ENCODE measurements around the gene SLX4IP. TPM values are rescaled to one million over a fixed set of nuclear protein-coding genes. Genes with fewer than 3 reads are reported as not detected.
"Not testable (repeated sequence)": the region's sequence is repeated elsewhere in the genome, so short reads cannot be mapped to it uniquely, and the experiment has no call there.

SLX4IP gene
- polyA plus RNA-seq, 3 donors, result 5.9 to 11.2 (median 10.7) TPM

DNA sequence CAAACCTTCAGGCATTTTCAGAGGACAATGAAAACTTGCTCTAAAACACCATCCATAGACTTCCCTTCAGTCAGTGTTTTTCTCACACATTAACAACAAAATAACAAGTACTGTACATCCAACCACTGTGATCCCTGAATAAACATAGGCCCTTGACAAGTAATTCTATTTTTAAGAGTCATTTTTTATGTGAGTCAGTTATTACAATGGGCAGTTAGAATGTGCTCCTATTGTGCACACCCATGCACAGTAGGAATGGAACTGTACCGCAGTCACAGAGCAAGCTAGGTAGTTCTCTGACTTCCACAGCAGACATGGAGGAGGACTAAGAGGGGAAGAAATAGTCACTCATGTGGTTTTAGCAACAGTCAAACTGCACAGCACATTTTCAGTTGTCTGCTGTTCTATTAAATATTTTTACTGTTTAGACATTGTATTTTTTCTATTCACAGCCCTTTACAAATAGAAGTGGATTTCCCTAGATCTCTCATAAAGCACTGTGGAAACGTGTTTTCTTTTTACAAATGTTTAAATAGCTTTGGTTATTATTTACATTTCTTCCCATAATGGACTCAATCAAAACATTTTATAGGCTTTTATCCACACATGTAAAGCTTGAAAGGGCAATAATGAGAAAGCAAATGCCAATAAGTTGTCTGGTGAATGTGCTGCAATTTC, 138.3 kb downstream of the SLX4IP start:
- no peak for DNase-seq

DNA sequence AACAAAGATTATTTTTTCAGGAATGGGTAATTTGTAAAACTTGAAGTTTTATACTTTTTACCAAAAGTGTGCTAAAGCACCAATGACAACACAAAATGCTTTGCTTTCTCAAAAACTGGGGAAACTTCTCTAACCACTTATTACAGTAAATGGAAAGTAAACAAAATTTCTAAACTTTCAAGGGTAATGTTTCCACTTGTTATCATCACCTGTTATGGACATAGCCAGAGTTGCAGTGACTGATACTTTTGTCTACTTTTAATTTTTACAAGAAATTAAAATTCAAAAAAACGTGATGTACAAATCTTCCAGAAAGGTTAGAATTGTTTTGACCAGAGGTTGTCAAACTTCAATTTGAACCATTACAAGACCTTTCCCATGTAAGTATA, 138.8 kb downstream of the SLX4IP start:
- no peak for DNase-seq

DNA sequence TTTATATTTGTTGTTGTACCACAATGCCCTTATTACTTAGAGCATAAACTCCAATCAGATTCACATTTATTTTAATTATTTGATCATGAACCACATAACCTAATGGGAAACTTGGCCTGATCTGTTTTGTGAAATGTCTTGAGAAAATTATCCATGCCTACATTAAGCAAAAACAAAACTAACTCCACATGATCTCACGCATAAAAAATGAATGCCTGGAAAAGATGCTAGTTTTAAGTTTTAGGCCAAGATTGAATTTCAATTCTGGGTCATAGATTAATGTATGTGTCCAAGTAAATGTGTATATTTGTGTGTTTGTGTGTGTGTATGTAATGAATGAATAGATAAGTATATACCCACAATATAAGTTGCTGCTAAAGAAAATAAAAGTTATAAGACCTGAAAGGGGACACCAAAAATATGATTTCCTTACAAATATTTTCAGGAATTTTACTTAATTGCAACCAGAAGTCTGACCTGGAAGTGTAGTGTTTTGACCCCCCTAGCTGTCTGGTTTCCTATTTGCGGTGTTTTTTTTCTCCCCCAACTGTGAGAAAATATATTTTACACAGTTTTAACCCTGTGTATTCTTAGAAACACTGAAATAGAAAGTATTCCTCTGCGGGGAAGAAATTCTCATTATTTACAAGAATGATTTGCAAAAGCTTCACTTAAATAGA, 141.4 kb downstream of the SLX4IP start:
- no peak for DNase-seq

DNA sequence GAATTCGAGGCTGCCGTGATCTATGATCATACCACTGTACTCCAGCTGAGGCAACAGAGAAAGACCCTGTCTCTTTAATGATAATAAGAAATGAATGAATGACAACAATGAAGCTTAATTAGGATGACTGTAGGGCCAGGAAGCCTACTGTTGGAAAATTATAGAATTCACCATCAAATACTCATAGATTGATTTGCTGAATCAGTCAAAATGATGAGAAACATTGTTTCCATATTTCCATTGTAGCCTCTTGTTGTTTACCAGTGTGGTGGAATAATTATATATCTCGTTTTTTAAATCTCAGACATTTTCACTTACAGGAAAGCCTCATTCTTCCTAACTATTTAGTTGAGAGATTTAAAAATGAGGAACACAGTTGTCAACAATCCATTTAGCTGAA, 142.5 kb downstream of the SLX4IP start:
- DNase-seq, result no peak

DNA sequence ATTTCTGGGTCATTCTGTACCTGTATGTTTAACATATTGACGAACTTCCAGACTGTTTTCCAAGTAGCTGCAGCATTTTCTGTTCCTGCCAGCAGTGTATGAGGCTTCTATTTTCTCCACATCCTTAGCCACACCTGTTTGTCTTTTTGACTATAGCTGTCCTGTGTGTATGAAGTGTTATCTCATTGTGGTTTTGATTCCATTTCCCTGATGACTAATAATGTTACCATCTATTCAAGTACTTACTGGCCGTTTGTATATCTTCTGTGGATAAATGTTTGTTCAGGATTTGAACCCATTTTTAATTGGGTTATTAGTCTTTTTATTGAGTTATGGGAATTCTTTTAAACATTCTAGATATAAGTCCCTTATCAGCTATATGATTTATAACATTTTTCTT, 143.5 kb downstream of the SLX4IP start:
- no peak for DNase-seq

DNA sequence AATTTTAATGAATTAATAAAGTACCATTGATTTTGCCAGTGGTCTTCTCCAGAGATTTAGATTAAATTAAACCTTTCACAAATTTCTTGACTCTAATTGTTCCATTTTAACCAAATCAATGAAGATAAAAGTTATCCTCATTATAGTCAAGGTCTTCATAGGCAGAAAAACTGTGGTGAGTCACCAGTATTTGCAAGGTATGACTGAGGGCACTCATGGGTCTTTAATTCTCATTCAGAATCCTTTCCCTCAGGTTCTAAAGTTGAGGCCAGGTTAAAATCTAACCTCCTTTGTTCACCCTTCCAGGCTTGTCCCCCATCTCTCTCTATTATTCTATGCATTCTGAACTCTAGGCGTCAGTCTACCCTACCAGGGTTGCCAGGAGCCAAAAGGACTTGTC, 144.8 kb downstream of the SLX4IP start:
- no peak for DNase-seq

DNA sequence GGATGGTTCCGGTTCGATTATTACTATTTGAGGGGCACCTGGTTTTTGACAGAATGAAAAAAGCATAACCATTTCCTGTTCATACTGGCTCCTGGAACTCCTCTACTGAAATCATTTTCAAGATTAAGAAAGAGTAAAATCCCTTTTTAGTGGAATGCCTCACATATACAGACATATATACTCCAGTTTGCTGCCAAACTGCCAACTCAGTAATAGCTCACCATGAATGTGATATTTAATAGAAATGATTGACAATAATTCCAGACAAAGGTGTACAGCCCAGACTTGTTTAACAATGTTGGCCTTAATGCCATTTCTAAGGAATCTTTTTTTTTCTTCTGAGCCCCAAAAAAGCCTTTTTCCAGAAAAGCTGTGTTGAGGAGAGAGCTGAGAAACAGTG, 145.6 kb downstream of the SLX4IP start:
- DNase-seq, result no peak

DNA sequence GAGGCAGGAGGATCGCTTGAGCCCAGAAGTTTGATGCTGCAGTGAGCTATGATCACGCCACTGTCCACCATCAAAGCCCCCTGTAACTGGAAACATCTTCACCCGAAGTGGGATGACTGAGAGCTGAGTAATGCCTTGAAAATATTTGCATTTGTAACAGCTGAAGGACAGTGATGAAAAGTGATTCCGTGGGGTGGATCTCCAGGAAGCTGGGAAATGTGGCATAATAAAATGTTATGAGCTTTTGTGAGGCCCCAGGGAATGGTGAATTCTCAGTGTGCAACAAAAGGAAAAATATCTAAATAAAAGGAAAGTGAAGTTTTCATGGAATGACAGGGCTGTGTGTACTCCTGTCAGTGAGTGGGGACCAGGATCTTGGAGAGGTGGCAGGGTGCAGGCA, 146.7 kb downstream of the SLX4IP start:
- no peak for DNase-seq

DNA sequence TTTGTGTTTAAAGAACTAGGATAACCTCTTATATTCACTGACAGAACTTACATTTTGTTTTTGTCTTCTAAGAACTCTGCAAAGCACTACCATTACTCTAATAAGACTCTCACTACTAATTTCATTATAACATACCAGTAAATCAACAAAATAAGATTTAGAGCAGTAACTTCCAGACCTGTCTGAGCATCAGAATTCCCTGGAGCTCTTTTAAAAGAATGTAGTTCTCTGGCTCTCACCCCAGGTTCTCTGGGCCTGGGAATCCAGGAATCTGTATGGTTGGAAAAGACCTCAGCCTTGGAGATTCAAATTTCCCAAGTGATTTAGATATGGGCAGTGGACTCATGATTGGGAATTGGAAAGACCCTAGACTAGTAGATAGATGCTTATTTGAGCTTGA, 149.3 kb downstream of the SLX4IP start:
- no peak for DNase-seq

DNA sequence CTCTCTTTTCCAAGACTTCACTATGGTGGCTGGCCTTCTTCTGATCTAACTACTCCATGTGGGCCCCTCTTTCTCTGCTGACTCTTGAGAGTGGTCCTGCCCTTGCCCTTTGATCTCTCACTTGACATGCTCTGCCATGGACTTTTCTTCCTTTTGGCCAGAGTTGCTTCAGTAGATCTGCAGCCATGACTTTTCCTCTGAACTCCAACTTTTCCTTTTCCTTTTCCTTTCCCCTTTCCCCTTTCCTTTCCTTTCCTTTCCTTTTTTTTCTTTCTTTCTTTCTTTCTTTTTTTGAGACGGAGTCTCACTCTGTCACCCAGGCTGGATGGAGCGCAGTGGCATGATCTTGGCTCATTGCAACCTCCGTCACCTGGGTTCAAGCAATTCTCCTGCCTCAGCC, 150.2 kb downstream of the SLX4IP start:
- DNase-seq, result no peak

DNA sequence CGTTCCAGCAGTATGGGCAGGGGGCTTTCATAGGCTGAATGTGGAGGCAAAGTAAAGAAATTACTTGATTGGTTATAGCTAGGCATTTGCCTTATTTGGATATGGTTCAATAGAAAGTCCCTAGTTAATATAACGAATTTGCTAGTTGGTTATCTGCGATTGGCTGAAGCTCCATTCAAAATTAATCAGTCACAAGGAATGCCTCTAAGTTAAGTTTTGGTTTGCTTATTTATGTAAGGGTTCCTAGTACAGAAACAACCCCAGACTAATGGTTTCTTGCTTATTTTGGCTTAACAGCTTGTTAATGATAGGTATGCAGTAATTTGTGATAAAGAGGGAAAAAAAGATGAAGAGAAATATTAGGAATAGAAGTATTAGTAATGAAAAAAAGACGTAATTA, 151.2 kb downstream of the SLX4IP start:
- DNase-seq, result no peak

DNA sequence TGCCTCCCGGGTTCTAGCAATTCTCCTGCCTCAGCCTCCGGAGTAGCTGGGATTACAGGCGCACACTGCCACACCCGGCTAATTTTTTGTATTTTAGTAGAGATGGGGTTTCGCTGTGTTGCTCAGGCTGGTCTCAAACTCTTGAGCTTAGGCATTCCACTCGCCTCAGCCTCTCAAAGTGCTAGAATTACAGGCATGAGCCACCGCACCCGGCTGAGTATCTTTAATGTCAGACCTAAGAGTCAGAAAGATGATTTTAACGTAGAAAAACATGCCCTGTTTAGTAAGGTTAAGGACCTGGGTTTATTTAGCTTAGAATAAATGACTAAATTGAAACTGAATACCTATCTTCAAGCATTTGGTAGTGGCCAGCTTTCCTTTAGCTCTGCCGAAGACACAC, 155.3 kb downstream of the SLX4IP start:
- DNase-seq, result not testable (repeated sequence)

DNA sequence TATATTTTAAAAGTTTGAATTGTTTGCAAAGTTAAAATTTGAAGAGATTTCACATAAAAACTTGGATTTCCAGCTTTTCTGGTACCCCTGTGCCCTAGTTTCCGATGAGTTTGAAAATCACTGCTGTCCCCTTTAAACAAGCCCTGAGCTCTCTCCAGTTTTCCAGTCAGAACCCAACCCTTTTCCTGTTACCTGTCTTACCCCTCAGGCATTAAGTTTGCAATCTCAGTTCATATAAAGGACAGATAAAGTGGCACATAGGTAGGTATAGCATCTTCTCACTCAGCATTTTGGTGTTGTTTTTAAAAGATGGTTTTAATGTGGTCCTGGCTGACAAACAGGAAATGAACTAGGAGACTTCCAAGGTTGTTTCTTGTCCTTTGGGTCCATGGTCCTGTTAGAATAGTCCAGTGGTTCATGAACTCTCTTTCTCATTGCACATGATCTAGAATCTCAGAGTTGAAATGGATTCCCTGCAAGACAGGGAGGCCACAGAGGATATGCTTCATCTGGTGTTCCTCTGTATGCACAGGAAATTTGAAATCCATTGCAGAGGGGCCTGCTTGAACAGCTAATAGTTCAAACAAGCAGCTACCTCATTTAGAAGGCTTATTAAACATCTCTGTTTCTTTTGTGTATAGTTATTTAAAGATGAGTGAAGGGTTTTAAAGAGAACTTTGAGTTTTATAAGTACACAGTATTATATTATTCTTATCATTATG, 156.0 kb downstream of the SLX4IP start:
- DNase-seq, result no peak

DNA sequence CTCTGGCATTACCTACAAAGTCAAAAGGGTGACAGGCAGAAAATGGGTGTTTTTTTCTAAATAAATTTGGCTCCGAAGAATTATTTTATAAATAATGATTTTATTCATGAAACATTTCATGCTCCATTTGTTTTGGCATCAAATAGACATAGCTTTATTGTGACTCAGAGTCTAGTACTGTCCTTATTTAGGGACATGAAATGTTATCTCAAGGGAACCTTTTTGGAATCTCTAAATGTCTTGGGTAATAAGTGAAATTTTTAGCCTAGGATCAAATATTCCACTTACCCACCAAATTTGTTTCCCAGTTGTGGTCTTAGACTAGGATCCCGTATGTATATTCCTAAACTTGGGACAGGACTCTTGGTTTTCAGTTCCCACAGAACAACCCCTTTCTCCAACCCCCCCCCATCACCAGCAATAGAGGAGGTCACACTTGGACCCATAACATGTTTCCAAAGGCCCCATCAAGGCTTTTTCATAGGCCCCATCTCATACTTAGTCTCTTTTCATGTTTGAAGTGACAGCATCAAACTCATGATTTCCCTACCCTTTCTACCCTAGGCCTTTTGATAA, 156.9 kb downstream of the SLX4IP start:
- DNase-seq, result no peak

DNA sequence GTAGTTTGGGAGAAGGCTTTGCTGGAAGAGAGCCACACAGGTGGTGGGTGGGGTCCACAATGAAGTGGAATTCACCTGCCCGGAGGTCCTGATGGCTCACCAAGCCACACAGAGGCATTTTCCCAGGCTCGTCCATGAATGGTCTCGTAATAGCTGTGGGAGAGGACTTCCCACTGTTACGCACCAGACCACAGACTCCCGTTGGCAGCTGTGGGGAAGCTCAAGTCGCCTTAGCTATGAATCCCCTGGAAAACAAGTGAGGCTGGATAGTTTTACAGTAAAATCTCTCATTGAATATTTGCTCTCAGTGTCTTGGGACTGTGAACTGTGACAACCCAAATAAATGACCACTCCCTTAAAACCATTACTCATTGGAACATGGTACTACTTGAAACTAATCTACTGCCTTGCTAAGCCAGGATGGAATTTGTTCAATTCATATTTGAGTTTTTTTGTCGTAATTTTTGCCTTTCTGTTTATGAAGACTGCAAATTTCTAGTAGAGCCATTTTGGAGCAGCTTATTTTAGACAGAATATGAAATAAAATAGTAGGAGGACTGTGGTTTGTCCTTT, 159.3 kb downstream of the SLX4IP start:
- no peak for DNase-seq

DNA sequence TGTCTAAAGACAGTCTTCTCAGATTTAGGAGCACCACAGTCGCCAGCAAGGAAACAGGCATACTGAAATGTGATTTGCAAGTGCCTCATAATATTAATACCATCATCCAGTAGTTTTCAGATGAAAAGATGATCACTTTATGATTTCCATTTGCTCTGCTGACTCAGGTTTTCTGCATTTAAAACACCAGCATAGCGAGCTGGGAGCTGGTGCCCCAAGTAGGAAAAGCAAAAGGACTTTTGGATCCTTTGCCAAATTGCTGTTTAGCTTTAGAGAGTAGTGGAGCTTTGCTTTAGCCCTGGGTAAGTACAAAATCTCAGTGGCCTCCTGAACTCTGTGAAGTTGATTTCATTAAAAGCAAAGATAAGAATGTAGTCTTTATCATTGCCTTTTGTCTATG, 160.2 kb downstream of the SLX4IP start:
- DNase-seq, result no peak

DNA sequence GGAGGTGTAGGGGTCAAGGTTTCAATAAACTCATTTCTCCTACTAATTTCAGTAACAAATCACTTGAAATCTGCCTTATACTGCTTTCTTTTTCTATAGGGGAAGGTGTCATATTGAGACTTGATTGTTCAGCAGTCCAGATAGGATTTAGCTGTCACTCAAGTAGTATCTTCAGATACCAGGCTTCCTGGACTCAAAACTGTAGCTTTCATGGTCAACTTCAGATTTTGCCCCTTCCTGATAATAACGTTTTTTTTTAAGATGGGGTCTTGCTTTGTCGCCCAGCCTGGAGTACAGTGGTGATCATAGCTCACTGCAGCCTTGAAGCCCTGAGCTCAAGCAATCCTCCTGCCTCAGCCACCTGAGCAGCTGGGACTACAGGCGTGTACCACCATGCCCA, 160.9 kb downstream of the SLX4IP start:
- no peak for DNase-seq

DNA sequence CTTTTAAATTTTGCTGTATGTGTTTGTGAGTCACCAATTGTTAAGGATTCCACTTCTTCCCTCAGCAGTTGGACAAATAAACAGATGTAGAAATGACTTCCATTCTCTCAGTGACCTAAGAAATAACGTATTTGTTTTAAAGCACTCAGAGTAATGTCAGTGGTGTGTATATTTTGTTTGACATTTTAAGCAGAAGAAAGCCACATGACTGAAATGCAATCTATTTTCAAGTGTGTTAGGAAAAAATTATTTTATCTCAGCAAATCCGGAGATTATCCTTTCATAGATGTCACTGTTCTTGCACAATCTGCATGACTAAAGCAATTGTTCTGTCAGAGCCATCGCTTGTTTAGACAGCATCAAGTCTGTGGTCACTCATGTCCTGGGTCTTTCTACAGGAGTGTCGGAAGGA, 161.6 kb downstream of the SLX4IP start:
- no peak for DNase-seq

DNA sequence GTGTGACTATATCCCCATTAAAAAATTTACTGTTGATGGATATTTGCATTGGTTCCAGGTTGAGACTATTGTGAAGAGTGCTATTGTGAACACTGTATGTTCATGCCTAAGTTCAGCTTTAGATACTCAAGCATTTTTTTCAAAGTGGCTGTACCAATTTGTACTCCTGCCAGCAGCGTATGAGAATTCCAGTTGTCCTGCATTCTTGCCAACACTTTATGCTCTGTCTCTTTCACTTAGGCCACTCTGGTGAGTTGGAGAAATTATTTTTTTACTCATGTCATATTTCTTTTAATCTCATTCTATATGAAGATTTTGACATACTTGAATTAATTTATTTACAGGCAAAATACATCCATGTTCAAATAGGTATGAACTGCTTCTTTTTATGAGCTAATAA, 162.5 kb downstream of the SLX4IP start:
- no peak for DNase-seq

DNA sequence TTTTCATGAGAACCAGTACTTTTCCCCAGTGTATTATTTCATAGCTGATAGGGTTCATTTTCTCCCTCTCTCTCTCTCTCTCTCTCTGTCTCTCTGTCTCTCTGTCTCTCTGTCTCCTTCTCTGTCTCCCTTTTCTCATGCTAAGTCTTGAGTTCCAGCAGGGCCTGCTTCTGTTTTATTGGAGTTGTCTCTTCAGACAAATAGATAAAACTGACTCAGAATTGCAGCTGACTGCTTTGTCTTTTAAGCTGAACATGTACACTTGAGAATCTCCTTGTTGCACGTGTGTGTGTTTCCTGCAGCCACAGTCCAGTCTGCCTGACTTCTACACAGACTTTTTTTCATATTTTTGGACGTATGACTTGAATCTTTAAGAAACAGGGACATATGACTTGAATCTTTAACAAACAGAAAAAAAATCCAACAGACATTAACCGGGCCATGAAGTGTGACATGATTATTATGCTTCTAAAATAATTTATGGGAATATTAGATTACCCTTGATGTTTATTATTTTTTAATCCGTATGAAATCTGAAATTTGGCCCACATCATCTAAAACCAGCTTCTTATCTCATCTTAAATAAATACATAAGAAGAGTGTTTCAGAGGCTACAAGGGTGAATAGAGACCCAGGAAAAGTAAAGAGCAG, 167.2 kb downstream of the SLX4IP start:
- no peak for DNase-seq

DNA sequence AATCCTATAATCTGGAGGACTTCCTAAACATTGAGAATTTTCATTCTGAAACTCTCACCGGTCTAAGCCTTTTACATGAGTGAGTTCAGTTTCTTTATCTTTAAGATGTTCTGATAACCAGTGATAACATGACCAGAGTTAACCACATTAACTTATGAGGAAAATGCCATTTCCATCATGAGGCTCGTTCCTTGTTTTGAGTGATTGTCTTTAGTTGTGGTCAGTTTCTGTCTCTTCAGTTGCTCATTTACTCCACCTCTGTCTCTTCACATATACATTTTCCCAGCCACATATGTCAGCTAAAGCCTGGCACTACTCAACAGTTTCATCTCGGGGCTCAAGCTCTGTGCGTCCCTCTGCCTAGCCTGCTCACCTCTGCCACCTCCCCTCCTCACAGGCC, 168.3 kb downstream of the SLX4IP start:
- no peak for DNase-seq

Measured in renal pelvis (tissue), 4 donors.